ENCODE measurements around the gene SLC39A13. TPM values are rescaled to one million over a fixed set of nuclear protein-coding genes. Genes with fewer than 3 reads are reported as not detected.

Gene SLC39A13
- total RNA-seq, 1 donor from 2014 or later, result 53.5 TPM

DNA sequence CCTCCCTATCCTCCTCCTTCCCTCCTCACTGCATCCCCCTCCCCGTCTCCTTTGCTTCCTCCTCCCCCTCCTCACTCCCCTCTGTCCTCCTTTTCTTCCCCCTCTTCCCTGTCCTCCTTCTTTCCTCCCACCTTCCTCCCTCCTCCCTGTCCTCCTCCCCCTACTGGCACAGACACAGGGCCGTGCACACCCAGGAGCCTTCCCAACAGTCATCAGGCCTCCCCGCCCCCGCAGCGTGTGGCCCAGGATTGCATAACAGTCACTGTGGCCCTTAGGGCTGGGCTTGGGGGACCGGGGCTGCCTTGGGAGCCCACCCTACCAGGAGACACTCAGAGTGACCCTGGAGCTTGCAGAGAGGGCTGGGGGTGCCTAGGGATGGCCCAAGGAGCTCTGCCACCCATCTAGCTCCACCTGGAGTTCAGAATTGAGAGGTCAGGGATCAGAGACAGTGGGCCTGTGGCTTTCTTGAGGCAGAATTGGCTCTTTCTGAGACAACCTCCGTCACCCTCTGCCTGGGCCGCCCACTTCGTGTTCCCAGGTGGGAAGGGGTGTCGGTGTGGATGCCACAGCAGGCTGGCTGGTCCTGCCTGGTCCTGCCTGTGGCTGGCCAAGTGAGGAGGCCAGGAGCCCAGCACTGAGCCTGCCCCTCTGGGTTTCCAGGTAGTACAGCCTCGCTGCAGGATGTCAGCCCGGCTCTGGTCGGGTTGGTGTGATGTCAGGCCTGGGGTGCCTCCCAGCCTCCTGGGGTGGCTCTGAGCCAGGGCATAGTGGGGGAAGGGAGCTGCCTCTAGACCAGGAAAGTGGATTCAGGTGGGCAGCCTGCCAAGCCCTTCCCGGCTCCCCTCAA is 31.6 kb upstream of the SLC39A13 start:
- peak overlapping the region in 1 of 2 donors; percentile 8 for H3K4me3 ChIP-seq
- no peaks in the 10 kb centered on the region for H3K9me3 ChIP-seq
- no peak for DNase-seq (ENCODE audit: extremely low spot score in 2 of 2)
- no peak for TF ChIP-seq POLR2A (IDR thresholded peaks at IDR 0.05)
- TF ChIP-seq, protein P1, sequence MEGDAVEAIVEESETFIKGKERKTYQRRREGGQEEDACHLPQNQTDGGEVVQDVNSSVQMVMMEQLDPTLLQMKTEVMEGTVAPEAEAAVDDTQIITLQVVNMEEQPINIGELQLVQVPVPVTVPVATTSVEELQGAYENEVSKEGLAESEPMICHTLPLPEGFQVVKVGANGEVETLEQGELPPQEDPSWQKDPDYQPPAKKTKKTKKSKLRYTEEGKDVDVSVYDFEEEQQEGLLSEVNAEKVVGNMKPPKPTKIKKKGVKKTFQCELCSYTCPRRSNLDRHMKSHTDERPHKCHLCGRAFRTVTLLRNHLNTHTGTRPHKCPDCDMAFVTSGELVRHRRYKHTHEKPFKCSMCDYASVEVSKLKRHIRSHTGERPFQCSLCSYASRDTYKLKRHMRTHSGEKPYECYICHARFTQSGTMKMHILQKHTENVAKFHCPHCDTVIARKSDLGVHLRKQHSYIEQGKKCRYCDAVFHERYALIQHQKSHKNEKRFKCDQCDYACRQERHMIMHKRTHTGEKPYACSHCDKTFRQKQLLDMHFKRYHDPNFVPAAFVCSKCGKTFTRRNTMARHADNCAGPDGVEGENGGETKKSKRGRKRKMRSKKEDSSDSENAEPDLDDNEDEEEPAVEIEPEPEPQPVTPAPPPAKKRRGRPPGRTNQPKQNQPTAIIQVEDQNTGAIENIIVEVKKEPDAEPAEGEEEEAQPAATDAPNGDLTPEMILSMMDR (IDR thresholded peaks at IDR 0.05), result no peak
- TF ChIP-seq POLR2AphosphoS5 (IDR thresholded peaks at IDR 0.05; ENCODE audit: insufficient read depth in 1 of 2, low read depth in 1 of 2), result no peak
- no peaks in the 10 kb centered on the region for H3K4me1 ChIP-seq
- H3K36me3 ChIP-seq, result no peaks in the 10 kb centered on the region
- no peak overlapping the region for H3K27ac ChIP-seq
- H3K27me3 ChIP-seq, result no peaks in the 10 kb centered on the region
- intact Hi-C loops (cut with DNase I), result loop anchor here (5.0 to 10.0 kb wide), 2 partner anchors 76 to 238 kb away; no protein-coding TSS in a partner anchor

GRCh38 chr11:47377571-47378009 is 30.8 kb upstream of the SLC39A13 start:
- Histone ChIP-seq H3K9me3 (no peaks in the 10 kb centered on the region), H3K36me3 (no peaks in the 10 kb centered on the region), H3K27me3 (no peaks in the 10 kb centered on the region), H3K4me3 (peak overlapping the region in 1 of 2 donors; percentile 29), H3K4me1 (no peaks in the 10 kb centered on the region), H3K27ac (peak overlapping the region; percentile 27)
- intact Hi-C loops (cut with DNase I), result loop anchor here (5.0 to 10.0 kb wide), 2 partner anchors 75 to 237 kb away; no protein-coding TSS in a partner anchor
- TF ChIP-seq, protein P1 (IDR thresholded peaks at IDR 0.05), result no peak
- TF ChIP-seq POLR2A (IDR thresholded peaks at IDR 0.05) (no peak), POLR2AphosphoS5 (IDR thresholded peaks at IDR 0.05; ENCODE audit: insufficient read depth in 1 of 2, low read depth in 1 of 2) (no peak)
- DNase-seq (ENCODE audit: extremely low spot score in 2 of 2), result no peak

DNA sequence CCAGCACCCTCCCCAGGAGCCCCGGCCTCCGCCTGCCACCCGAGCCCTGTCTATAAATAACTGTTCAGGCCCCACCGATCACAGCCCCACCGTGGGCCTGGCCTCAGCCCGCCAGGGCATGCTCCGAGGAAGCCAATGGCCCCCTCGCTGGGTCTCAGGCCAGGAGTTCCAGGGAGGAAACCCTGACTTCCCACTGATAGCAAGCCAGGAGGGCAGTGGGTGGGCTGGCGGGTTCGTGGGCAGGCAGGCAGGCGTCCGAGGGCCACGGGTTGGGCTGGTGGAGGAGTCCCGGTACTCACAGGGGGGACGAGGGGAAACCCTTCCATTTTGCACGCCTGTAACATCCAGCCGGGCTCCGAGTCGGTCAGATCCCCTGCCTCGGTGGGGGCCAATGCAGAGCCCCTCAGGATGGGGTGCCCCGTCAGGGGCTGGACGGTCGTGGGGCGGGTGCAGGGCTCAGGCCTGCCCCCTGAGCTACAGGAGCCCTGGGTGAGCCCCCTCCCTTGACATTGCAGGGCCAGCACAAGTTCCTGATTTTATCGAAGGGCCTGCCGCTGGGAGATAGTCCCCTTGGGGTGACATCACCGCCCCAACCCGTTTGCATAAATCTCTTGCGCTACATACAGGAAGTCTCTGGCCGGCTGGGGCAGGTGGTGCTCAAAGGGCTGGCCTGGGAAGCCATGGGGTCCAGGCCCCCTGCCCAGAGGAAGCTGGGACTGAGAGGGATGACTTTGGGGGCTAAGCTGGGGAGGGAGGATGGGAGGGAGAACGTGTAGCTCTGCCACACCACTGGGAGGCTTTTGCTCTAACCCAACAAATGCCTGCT is 30.2 kb upstream of the SLC39A13 start, which contains the start of gene SPI1:
Gene SPI1 (minus strand): TSS at position 538 of the 826 bp plus-strand sequence. CDS start 194 bp downstream, at position 344.
- DNase-seq (ENCODE audit: extremely low spot score in 2 of 2), result no peak
- no peaks in the 10 kb centered on the region for H3K27me3 ChIP-seq
- no peaks in the 10 kb centered on the region for H3K4me1 ChIP-seq
- intact Hi-C loops (cut with DNase I), result loop anchor here (5.0 to 10.0 kb wide), 2 partner anchors 74 to 237 kb away; no protein-coding TSS in a partner anchor
- no peaks in the 10 kb centered on the region for H3K36me3 ChIP-seq
- TF ChIP-seq POLR2A (IDR thresholded peaks at IDR 0.05) (no peak), POLR2AphosphoS5 (IDR thresholded peaks at IDR 0.05; ENCODE audit: insufficient read depth in 1 of 2, low read depth in 1 of 2) (peak in 1 of 2 donors; percentile 10)
- TF ChIP-seq, protein P1 (IDR thresholded peaks at IDR 0.05), result no peak
- peak within 1 kb of the TSS in 1 of 2 donors; percentile 29 for H3K4me3 ChIP-seq
- H3K9me3 ChIP-seq, result no peaks in the 10 kb centered on the region
- H3K27ac ChIP-seq, result peak within 1 kb of the TSS; percentile 27

DNA sequence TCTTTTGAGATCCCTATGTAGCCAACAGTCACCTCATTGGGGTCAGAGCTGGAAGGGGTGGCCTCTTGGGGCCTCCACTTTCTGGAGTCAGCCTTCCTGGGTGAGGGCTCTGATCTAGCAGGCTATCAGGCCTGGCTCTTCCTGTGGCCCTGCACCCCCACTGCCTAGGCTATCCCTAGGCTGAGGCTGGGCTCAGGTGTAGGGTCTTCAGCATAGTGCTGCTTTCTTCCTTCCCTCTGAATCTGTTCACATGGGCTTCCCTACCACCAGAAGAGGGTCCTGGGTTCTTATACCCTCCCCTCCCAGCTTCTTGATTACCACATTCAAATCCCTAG is 29.6 kb upstream of the SLC39A13 start:
- H3K4me3 ChIP-seq, result no peak overlapping the region
- intact Hi-C loops (cut with DNase I), result loop anchor here (5.0 to 10.0 kb wide), 2 partner anchors 73 to 236 kb away; no protein-coding TSS in a partner anchor
- no peaks in the 10 kb centered on the region for H3K36me3 ChIP-seq
- no peaks in the 10 kb centered on the region for H3K27me3 ChIP-seq
- no peaks in the 10 kb centered on the region for H3K4me1 ChIP-seq
- TF ChIP-seq, protein P1 (IDR thresholded peaks at IDR 0.05), result no peak
- no peak for TF ChIP-seq POLR2AphosphoS5 (IDR thresholded peaks at IDR 0.05; ENCODE audit: insufficient read depth in 1 of 2, low read depth in 1 of 2)
- no peak for TF ChIP-seq POLR2A (IDR thresholded peaks at IDR 0.05)
- DNase-seq (ENCODE audit: extremely low spot score in 2 of 2), result no peak
- no peaks in the 10 kb centered on the region for H3K9me3 ChIP-seq
- H3K27ac ChIP-seq, result no peak overlapping the region

Measured in vagina (tissue), 2 donors.